Spleen (tissue), 11 donors: ENCODE results near the gene RHOB. TPM values are rescaled to one million over a fixed set of nuclear protein-coding genes. Genes with fewer than 3 reads are reported as not detected.
"Not testable (repeated sequence)": the region's sequence is repeated elsewhere in the genome, so short reads cannot be mapped to it uniquely, and the experiment has no call there.

Source experiments
- DNase-seq: peaks from one replicate; pipeline ENCODE4 v3.0.0-alpha.2; 2020
- H3K27ac ChIP-seq, 8 donors: fragments of 200-600 bp; sonication (generic) in 7 of 8; 1 replicate in 4 of 8; 2 replicates in 4 of 8; pipeline versions ENCODE4 v1.5.0 to v1.8.0; 2016 to 2021; ENCODE audit warnings: inconsistent platforms in 4 of 8, mild to moderate bottlenecking in 4 of 8, moderate library complexity in 1 of 8
- H3K27me3 ChIP-seq, 7 donors: fragments of 200-600 bp; sonication (generic) in 6 of 7; replicated peaks in 1 of 7; 1 replicate in 4 of 7; 2 replicates in 3 of 7; pipeline versions ENCODE4 v1.5.0 to v1.8.0; 2016 to 2021; ENCODE audit warnings: inconsistent platforms in 3 of 7, mild to moderate bottlenecking in 1 of 7
- H3K36me3 ChIP-seq, 6 donors: fragments of 200-600 bp; sonication (generic) in 5 of 6; 1 replicate in 4 of 6; 2 replicates in 2 of 6; pipeline versions ENCODE4 v1.5.0 to v1.8.0; 2016 to 2021; ENCODE audit warnings: inconsistent platforms in 2 of 6
- H3K4me1 ChIP-seq, 6 donors: fragments of 200-600 bp; sonication (generic) in 5 of 6; 1 replicate in 3 of 6; 2 replicates in 3 of 6; pipeline versions ENCODE4 v1.5.0 to v1.8.0; 2016 to 2021; ENCODE audit warnings: inconsistent platforms in 3 of 6
- H3K4me3 ChIP-seq, 8 donors: fragments of 200-600 bp; sonication (generic) in 7 of 8; 1 replicate in 4 of 8; 2 replicates in 4 of 8; pipeline versions ENCODE4 v1.5.0 to v1.8.0; 2016 to 2021; ENCODE audit warnings: inconsistent platforms in 4 of 8, mild to moderate bottlenecking in 4 of 8, moderate library complexity in 2 of 8
- H3K9me3 ChIP-seq, 8 donors: fragments of 200-600 bp; sonication (generic) in 7 of 8; 1 replicate in 4 of 8; 2 replicates in 4 of 8; pipeline versions ENCODE4 v1.5.0 to v1.8.0; 2016 to 2021; ENCODE audit warnings: inconsistent platforms in 4 of 8
- CTCF ChIP-seq, 11 experiments: fragments of 200-600 bp in 7 of 11; fragments of 450-650 bp in 4 of 11; sonication (generic) in 4 of 11; IDR thresholded peaks in 8 of 11; conservative IDR thresholded peaks in 3 of 11; 1 replicate in 7 of 11; 2 replicates in 4 of 11; pipeline versions ENCODE4 v1.4.0 to v1.8.0; 2016 to 2021; ENCODE audit warnings: antibody characterized with exemption in 11 of 11, inconsistent platforms in 4 of 11, mild to moderate bottlenecking in 1 of 11
- POLR2A ChIP-seq, 3 donors: fragments of 450-650 bp; IDR thresholded peaks; one replicate each; pipeline ENCODE4 v1.5.1; 2017; ENCODE audit warnings: antibody characterized with exemption in 3 of 3, mild to moderate bottlenecking in 1 of 3
- POLR2AphosphoS5 ChIP-seq, 3 donors: sonication (generic); formaldehyde crosslinking; IDR thresholded peaks; one replicate each; pipeline ENCODE4 v1.5.1; 2017; ENCODE audit warnings: antibody characterized with exemption in 3 of 3
- WGBS, 5 donors: extraction: QIAGEN DNeasy Blood & Tissue Kit in 3 of 5; methylation state at CpG; one replicate each; pipeline versions ENCODE4 v1.1.5 to v1.1.7; 2013 to 2018; 5-methylcytosine and 5-hydroxymethylcytosine counted together
- intact Hi-C: fragments of 100-400 bp; cut with DNase I; formaldehyde crosslinking; loops from one replicate; pipeline ENCODE4 v1.15.0; 2023; ENCODE audit warnings: low total_unique reads
- polyA plus RNA-seq, 3 donors: library from polyadenylated mRNA; stranded (reverse); fragments of 200-250 nt; gene quantifications; one replicate each; pipeline ENCODE4 v1.2.1, GENCODE V29; 2013
- total RNA-seq, 7 donors: library from RNA; depleted of rRNA in 3 of 7; stranded (reverse); fragments of >200 nt in 3 of 7; fragmentation: NEBNext Ultra II Directional in 4 of 7; extraction: Animal tissue kit (Norgen Biotek cat#: 25700) in 4 of 7; gene quantifications; one replicate each; pipeline versions ENCODE4 v1.1.0 to v1.2.1, GENCODE V29; 2016 to 2021
- donor health status: healthy with polysubstance abuse.
- donor health status: DM: no; HTN: no; CAD: no; lungs with moderate emphysema.
- donor health status: DM: no; HTN: no; CAD: no.
- donor health status: Bipolar disorder and iron deficiency.
- donor health status: healthy.
- donor health status: DM: no; HTN: no; CAD: no.
- donor health status: DM: yes; HTN: yes; CAD: no.

The RHOB gene
- total and polyA plus RNA-seq, 10 donors: 32.6 to 309 (median 158) TPM

DNA sequence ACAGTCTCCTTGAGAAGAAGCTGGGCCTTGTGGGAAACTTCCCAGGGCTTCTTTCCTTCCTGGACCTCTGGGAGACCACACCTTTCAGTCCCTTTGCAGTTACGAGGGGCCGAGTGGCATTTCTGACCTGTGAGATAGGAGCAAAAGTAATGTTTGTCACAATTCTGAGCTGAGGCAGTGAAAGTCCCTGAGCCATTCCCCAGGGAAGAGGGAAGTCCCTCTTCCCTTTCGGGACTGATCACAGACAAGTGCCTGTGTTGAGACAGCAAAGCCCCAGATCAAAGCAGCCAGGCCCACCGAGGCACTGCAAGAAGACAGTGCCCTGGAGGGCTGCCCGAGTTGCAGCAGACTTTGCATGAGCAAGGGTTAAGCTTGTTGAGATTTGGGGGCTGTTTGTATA lies 41.9 kb downstream of the RHOB start:
- H3K36me3 ChIP-seq: no peaks in the 10 kb centered on the region
- intact Hi-C loops: no loop called here
- H3K9me3 ChIP-seq: no peaks in the 10 kb centered on the region
- no peak overlapping the region for H3K4me3 ChIP-seq
- DNase-seq: no peak
- H3K4me1 ChIP-seq: peaks cover 0 to 2% (median 0%) of the 10 kb centered on the region in 6 donors
- H3K27me3 ChIP-seq: no peaks in the 10 kb centered on the region
- no peak overlapping the region for H3K27ac ChIP-seq
- 67 to 76% (median 73%) methylated on average over 5 of the region's 5 CpGs for WGBS, 5 donors
- TF ChIP-seq CTCF (IDR thresholded peaks at IDR 0.05 in 8 of 11, conservative IDR thresholded peaks at IDR 0.05 in 3 of 11) (no peak), POLR2A (IDR thresholded peaks at IDR 0.05) (no peak), POLR2AphosphoS5 (IDR thresholded peaks at IDR 0.05) (no peak)

DNA sequence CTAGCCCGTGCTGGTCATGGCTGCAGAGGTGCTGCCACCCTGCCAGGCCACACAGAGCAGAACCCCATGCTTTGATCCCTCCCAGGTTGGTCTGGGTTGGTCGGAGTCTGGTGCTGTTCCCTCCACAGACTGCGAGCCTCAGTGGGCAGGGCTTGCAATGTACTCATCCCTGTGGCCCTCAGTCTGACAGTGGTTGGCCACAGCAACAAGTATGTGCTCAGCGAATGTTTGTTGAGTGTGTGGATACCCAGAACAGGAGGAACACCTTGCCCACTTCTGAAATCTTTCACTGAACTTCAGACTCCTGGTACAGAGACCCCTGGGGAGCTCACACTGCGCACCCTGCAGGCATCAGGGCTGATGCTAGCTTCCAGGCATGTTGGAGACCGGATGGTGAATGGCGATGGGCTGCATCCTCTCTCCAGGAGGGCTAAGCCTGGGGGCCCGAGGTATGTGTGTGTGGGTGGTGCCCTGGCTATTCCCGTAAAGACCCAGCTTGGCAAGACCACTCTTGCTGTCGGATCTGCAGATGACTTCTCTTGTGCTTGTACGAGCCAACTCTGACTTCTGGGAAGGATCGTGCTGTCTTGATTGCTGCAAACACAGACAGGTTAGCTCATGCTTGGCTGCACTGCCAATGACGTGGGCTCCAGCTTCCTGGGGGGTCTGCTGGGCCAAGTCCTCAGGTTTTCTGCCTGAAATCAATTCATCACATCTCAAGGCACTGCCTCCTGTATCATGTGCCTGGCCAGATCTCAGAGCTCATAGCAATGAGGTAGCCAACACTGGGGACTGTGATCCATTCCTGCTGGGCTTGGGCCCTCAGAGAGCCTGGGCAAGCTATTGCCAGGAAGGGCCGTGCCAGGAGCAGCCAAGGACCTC lies 43.7 kb downstream of the RHOB start:
- TF ChIP-seq CTCF (IDR thresholded peaks at IDR 0.05 in 8 of 11, conservative IDR thresholded peaks at IDR 0.05 in 3 of 11): no peak
- TF ChIP-seq POLR2A (IDR thresholded peaks at IDR 0.05): no peak
- no peak for TF ChIP-seq POLR2AphosphoS5 (IDR thresholded peaks at IDR 0.05)
- H3K36me3 ChIP-seq: no peaks in the 10 kb centered on the region
- H3K4me3 ChIP-seq: no peak overlapping the region
- intact Hi-C loops: no loop called here
- H3K27ac ChIP-seq: no peak overlapping the region
- no peaks in the 10 kb centered on the region for H3K27me3 ChIP-seq
- H3K4me1 ChIP-seq: peaks cover 0 to 11% (median 2%) of the 10 kb centered on the region in 6 donors
- no peaks in the 10 kb centered on the region for H3K9me3 ChIP-seq
- WGBS, 5 donors: 84 to 89% (median 86%) methylated on average over 7 to 14 of the region's 14 CpGs
- no peak for DNase-seq

DNA sequence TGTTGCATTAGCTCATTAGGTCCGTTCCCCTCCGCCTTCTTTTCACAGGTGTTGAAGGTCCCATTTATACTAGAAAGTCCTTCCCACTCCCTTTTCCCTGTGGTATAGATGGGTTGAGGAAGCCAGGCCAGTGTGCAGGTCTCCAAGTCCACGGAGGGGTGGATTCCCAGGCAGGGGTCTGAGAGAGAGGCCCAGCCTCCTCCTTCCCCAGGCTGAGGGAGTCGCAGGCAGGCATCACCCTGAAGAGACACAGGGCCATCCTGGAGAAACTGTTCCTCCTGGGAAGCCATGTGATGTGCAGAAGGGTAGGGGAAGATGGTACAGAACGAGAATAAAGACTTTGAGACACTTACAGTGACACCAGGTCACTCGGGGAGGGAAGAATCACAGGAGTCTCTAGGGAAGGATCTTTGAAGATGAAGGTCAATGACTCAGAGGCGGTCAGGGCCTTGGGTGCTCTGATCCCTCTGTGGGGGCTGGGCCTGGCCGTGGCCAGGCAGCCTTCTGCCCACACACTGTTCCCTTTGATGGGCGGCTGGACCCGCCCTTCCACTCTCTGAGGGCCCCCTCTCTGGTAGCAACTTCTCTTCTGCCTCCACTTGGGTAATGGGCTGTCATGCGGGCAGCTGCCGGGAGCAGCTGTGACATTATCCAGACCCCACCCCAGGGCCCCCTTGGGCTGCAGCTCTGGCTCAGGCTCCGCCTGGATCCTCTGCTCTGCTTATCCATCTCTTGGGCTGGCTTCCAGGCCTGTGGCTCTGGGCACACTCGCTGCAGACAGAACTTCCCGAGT lies 45.1 kb downstream of the RHOB start:
- no peak for DNase-seq
- Histone ChIP-seq H3K4me3 (no peak overlapping the region), H3K4me1 (peaks cover 0 to 11% (median 2%) of the 10 kb centered on the region in 6 donors), H3K9me3 (no peaks in the 10 kb centered on the region), H3K36me3 (no peaks in the 10 kb centered on the region), H3K27ac (no peak overlapping the region), H3K27me3 (no peaks in the 10 kb centered on the region)
- intact Hi-C loops: no loop called here
- no peak for TF ChIP-seq POLR2A (IDR thresholded peaks at IDR 0.05)
- TF ChIP-seq CTCF (IDR thresholded peaks at IDR 0.05 in 8 of 11, conservative IDR thresholded peaks at IDR 0.05 in 3 of 11): no peak
- TF ChIP-seq POLR2AphosphoS5 (IDR thresholded peaks at IDR 0.05): no peak
- 77 to 85% (median 81%) methylated on average over 15 of the region's 15 CpGs for WGBS, 5 donors

- WGBS, 5 donors: 83 to 95% (median 89%) methylated on average over 3 of the region's 3 CpGs
- not testable (repeated sequence) for DNase-seq
Observed at GRCh38 chr2:20493095-20493494, 46.2 kb downstream of the RHOB start.

More at GRCh38 chr2:20493095-20493494, 46.2 kb downstream of the RHOB start:
- intact Hi-C loops, H3K27me3 ChIP-seq, H3K27ac ChIP-seq, H3K36me3 ChIP-seq, H3K4me3 ChIP-seq, H3K9me3 ChIP-seq: not testable (repeated sequence)
- peaks cover 0 to 11% (median 2%) of the 10 kb centered on the region in 6 donors for H3K4me1 ChIP-seq
